CD4-positive, alpha-beta T cell treated with Interleukin-4 for 1 hour (primary cell): ENCODE results near the gene SLC13A2.
"Not testable (repeated sequence)": the region's sequence is repeated elsewhere in the genome, so short reads cannot be mapped to it uniquely, and the experiment has no call there.

ENCODE experiments used
- DNase-seq, 2 donors: peaks; one replicate each; pipeline ENCODE4 v3.0.0-alpha.2; 2020 to 2022

The SLC13A2 gene

GRCh38 chr17:28473542-28473941, at the start of gene SLC13A2:
TSS of gene SLC13A2 (plus strand) at chr17:28473644. CDS start at chr17:28473713, 69 bp downstream.
- DNase-seq = no peak

GRCh38 chr17:28425206-28425605, 48.2 kb upstream of the SLC13A2 start:
- DNase-seq = no peak

GRCh38 chr17:28426081-28426519, 47.3 kb upstream of the SLC13A2 start:
- no peak for DNase-seq

- no peak for DNase-seq
Observed at GRCh38 chr17:28427371-28427770, 46.1 kb upstream of the SLC13A2 start.

- not testable (repeated sequence) for DNase-seq
Observed at GRCh38 chr17:28427982-28428381, 45.5 kb upstream of the SLC13A2 start.

- no peak for DNase-seq
Observed at GRCh38 chr17:28433721-28434120, 39.7 kb upstream of the SLC13A2 start.

- not testable (repeated sequence) for DNase-seq
Observed at GRCh38 chr17:28434326-28434725, 39.1 kb upstream of the SLC13A2 start.

DNA sequence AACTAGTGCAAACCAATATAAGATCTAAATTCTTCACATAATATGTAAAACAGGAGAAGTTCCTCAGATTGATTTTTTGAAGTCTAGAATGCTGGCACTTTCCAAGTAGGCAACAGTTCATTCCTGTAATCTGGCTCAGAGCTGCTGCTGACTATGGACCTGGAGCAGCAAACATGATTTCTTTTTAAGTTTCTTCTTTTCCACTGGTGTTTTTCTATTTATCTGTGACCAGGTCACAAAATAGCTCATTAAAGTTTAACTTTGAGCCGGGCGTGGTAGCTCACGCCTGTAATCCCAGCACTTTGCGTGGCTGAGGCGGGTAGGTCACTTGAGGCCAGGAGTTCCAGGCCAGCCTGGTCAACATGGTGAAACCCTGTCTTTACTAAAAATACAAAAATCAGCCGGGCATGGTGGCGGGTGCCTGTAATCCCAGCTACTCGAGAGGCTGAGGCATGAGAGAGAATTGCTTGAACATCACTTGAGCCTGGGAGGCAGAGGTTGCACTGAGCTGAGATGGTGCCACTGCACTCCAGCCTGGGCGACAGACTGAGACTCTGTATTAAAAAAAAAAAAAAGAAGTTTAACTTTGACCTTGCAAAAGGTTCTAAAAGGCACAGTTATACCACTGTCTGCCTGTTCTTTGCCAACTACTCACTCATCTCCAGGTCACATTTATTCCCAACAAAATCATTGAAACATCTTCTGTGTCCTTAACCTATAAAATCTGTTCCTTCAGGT, 29.4 kb upstream of the SLC13A2 start:
- DNase-seq = no peak

- no peak for DNase-seq
Observed at GRCh38 chr17:28446716-28447395, 26.6 kb upstream of the SLC13A2 start.

- no peak for DNase-seq
Observed at GRCh38 chr17:28447396-28447760, 26.1 kb upstream of the SLC13A2 start.

DNA sequence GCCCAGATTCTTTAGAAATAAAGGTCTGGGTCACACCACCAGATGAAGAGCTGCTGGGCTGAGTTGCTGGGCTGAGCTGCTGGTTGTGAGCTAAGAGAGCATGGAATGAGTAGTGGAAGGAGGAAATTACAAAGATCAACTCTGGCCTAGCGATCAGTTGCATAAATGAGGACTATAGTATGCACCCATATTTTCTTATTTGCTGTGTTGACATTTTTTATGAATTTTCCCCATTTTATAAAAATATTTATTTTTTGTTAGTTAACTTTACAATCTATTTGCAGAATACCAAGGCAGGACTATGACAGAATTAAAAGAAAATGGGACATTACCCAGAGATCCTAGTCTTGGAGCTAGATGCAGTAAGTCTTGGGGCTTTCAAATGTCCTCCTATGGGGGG, 23.6 kb upstream of the SLC13A2 start:
- no peak for DNase-seq

DNA sequence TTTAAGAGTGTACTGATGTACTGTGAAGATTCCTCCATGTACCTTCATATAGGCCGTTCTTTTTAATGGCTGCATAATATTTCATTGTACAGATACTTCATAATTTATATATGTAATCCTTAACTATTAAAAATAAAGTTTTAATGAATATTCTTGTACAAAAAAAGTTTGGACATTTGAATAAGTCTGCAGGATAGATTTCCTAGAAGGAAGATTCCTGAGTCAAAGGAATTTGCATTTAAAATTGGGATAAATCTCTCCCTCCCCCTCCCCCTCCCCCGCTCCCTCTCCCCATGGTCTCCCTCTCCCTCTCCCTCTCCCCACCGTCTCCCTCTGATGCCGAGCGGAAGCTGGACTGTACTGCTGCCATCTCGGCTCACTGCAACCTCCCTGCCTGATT, 15.6 kb upstream of the SLC13A2 start:
- no peak for DNase-seq

GRCh38 chr17:28458881-28459280, 14.6 kb upstream of the SLC13A2 start:
- DNase-seq = not testable (repeated sequence)

GRCh38 chr17:28460901-28461300, 12.5 kb upstream of the SLC13A2 start:
- DNase-seq = no peak

DNA sequence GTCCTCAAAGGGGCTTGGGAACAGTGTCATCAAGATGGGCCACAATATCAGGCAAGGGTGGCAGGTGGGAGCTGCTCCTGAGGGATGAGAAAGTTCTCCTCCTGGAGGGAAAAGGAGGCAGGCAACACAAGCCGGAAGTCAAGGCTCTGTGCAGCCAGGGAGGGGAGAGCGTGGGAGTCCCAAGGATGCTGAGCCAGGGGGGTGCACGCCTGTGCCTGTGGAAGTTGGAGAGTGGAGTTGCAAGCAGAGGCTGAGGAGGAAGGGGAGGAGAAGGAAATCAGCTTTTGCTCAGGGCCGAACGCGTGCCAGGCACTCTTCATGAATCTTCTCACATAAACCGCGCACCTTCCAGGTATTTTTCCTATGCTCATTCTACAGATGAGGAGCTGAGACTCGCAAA, 7.4 kb upstream of the SLC13A2 start:
- no peak for DNase-seq

DNA sequence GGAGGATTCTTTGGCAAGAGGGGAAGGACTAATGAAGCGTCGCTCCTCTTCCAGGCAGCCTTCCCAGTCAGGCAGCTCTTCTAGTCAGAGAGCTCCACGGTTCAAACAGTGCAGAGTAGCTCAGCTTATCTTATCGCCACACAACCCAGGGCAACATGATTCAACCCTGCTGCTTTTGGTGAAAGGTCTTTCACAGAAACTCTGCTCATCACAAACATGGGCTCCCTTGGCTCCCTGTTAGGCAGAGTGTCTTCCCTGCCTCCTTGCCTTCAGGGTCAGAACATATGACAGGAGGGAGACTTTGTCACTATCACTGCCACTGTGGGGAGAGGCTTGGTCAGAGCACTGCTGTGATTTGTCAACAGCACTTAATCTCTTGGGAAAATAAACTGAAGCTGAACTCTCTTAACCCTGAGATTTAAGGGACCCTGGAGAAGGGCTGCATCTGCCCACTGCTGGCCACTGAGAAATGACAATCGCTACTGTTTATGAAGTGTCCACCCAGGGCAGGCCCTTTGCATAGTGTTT, 6.9 kb upstream of the SLC13A2 start:
- DNase-seq = no peak

GRCh38 chr17:28467456-28468025, 5.9 kb upstream of the SLC13A2 start:
- no peak for DNase-seq

DNA sequence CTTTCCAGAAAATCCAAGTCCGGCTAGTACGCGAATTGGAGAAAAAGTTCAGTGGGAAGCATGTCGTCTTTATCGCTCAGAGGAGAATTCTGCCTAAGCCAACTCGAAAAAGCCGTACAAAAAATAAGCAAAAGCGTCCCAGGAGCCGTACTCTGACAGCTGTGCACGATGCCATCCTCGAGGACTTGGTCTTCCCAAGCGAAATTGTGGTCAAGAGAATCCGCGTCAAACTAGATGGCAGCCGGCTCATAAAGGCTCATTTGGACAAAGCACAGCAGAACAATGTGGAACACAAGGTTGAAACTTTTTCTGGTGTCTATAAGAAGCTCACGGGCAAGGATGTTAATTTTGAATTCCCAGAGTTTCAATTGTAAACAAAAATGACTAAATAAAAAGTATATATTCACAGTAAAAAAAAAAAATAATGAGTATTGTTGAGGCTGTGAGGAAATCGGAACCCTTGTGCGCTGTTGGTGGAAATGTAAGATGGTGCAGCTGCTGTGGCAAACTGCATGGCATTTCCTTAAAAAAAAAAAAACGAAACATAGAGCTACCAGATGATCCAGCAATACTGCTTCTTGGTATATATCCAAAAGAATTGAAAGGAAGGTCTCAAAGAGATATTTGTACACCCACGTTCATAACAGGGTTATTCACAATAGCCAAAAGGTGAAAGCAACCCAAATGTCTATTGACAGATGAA, 5.3 kb upstream of the SLC13A2 start:
- DNase-seq = not testable (repeated sequence)

DNA sequence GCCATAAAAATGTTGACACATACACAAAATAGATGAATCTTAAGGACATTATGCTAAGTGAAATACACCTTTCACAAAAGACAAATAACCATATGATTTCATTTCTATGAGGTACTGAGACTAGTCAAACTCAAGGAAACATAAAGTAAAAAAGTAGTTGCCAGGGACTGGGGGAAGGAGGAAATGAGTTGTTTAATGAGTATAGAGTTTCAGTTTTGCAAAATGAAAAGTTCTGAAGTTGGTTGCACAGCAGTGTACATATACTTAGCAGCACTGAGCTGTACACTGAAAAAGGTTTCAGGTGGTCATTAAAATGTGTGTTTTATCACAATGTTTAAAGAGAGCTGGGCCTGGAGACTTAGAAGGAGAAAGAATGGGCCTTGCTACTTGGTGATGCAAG, 4.7 kb upstream of the SLC13A2 start:
- no peak for DNase-seq

DNA sequence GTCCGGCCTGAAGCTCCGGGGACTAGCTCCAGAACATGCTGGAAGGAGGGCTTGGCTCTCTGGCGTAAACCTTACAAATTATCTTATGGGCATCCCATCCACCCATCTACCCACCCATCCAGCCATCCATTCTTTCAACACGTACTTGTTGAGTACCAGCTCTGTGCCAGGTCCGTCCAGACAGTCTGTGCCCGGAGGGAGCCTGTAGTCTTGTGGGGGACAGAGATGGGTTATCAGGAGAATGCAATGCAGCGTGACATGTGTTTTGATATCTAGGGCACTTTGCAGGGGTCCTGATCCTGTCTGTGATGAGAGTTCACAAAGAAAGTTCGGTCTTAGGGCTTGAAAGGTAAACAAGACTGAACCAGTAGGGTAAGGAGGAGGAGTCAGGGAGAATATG, 4.1 kb upstream of the SLC13A2 start:
- no peak for DNase-seq

- no peak for DNase-seq
Observed at GRCh38 chr17:28470266-28470913, 3.1 kb upstream of the SLC13A2 start.

GRCh38 chr17:28470914-28471366, 2.5 kb upstream of the SLC13A2 start:
- no peak for DNase-seq
